HG02623 (cell line): ENCODE results near the gene GATAD2B.

Experiments used
- ATAC-seq: cut with Tn5 transposase; IDR thresholded peaks from one replicate; pipeline ENCODE4 v1.9.1; 2021; ENCODE audit warnings: moderate library complexity; ENCODE audit not compliant: unreplicated experiment

The GATAD2B gene

DNA sequence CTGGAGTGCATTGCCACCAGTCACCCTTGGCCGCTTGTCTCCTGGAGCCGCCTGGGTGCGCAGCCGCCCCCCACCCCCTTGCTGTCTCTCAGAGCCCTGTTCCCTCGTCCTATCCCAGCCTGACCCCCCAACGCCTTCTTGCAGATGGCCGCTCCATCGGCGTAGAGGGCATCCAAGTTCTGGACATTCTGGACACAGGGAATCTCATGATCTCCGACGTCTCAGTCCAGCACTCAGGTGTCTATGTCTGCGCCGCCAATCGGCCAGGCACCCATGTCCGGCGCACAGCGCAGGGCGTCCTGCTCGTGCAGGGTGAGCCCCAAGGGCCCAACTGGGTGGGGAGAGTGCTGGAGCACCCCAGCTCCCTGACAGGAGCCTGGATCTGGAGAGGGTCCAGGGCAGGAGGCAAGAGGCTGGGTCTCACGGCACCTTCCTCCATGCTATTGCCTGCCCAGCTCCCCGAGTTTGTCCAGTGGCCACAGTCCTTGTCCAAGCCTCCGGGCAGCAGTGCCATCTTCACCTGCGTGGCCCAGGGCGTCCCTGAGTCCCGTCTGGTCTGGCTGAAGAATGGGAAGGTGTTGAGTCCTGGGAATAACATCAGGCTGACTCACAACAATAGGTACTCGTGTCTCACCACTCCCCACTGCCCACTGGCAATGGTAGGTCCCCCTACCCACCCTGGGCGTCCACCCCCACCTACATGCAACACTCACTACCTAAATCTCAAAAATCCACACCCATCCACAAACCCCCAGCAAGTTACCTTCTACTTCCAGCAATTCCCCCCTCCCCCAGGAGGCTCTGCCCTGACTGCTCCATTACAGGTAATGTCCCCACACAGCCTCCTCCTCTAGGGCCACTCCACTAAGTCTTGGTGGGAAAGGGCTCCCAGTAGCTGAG, 123.0 kb downstream of the GATAD2B start:
- ATAC-seq = no peak

DNA sequence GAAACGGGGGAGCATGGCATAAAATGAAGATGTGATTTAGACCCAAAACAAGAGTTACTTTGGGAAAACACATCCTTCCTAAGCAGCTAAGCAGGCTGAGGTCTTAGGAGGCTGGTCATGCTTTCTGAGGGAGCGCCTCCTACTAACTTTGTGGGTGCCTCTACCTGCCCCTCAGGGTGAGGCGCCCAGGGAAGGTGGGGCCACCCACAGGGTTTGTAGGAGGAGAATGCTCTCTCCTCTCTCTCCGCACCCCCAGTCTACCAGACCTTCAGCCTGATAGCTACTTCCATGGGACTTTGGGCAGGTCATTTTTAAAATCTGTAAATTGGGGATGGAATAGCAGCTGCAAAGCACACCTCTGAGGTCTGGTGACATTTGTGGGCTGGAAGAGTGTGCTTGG, 123.8 kb downstream of the GATAD2B start:
- no peak for ATAC-seq

DNA sequence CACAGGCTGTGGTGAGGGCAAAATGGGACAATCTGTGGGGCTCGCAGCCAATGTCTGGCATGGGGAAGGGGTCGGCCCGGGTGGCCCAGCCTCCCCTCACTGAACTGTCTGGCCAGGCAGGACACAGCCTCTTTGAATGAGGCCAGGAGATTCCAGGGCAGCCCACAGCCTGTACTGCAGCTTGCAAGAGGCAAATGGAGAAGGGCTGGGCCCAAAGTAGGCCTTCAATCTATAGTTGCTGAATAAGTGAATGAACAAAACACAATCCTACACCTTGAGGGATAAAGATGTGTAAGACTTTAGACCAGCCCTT, 124.3 kb downstream of the GATAD2B start:
- no peak for ATAC-seq

DNA sequence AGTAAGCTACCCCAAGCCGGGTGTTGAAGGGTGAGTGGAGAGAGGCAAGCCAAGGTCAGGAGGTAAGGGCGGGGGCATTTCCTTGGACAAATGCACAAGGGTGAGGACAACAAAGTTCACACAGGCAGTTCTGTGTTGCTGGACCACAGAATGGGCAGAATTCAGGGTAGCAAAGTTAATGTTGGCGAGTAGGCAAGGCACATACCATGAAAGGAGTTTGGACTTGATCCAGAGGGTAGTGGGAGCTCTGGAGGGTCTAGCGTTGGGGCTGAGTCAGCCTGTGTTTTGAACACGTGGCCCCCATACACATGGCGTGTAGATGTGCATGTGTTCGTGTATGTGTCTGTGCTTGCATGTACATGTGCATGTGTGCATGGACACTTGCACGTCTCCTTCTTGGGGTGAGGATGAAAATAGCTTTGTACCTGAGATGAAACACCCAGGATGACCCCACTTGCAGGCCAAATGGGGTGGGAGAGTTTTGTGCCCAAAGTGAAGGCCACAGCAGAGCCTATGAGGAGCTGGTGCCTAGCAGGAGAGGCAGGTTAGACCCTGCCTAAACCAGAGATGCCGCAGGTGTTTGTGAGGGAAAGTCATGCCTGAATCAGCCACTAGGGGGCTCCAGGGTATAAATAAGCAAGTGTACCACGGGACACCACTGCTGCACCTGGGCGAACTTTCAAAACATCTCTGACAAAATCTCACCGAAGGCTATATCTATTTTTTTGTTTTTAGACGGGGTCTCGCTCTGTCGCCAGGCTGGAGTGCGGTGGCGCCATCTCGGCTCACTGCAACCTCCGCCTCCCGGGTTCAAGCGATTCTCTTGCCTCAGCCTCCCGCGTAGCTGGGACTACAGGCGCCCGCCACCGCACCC, 125.7 kb downstream of the GATAD2B start:
- ATAC-seq = no peak

DNA sequence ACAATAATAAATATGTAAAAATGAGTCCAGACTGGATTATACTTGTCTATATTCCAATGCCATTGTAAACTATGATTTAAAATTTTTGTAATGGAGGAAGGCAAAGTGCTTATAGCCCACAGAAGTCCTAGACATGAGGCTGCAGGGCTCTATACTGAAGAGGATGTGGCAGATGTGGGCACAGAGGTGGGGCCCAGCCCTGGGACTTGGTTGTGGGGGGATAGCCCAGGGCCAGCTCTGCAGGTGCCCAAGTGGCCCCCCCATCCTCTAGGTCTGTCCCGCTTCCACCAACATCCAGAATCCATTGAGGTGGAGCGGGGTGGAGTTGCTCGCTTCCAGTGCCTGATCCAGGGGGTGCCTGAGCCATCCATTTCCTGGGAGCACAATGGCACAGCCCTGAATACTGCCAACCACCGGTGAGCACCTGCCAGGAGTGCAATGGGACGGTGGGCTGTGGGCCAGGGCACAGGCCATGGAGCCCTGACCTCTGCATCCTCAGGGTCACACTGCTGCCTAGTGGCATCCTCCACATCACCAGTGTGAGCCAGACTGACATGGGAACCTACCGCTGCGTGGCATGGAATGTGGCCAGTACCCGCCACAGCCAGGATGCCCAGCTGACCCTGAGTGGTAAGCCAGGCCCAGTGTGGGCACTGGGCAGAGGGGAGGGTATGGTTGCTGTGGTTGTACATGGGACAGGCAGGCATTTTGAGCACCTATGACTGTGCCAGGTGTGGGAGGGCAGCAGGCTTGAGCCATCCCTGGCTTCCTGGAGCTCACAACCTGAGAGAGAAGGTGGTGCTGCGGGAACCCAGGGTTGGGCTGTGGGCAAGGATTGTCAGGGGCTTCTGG, 126.6 kb downstream of the GATAD2B start:
- no peak for ATAC-seq

DNA sequence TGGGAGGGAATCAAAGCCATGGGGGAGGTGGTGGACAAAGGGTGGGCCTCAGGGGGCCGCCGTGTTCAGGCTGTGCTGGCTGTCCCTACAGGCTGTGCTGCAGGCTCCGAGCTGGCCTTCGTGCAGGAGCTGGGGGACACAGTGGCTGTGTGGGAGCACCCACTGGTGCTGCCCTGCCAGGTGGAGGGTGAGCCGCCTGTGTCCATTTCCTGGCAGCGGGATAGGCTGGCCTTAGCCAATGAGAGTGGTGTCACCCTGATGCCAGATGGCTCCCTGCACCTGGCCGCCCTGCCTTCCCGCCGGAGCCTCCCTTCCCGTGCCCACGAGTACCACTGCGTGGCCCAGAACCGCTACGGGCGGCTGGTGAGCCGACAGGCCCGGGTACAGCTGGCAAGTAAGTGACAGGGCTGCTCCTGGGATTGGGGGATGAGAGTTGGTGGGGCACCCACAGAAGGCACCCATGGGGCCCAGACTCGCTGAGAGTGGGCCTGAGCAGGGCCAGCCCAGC, 127.4 kb downstream of the GATAD2B start:
- no peak for ATAC-seq

DNA sequence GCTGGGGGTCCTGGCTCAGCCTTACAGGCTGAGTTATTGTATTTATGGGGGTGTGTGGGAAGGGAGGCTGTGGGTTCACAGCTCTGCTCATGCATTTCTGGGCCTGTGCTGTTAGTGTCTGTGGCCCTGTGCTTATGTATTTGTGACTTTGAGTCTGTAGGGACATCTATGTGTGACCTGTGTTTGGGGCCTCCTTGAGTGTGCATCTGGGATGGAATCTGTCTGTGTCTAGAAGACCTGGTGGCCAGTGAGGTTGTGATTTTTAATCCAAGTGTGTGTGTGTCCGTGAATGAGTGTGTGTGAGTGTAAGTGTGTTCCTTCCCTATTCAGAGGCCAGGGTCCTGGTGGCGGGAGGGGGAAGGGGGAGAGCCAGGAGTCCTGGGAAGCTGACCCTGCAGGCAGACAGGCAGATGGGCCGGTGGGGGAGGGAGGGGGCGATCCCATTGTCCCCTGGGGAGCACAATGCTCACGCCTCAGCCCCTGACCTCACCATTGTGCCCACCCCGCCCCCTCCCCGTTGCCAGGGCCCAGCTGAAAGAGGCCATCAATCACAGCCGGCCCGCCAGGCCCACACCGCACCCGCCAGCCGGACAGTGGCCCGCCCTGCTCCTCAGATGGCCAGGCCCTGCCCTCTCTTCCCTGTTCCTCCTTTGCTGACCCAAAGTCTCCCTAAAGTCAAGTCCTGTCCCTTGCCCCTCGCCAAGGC, 128.0 kb downstream of the GATAD2B start:
- no peak for ATAC-seq

DNA sequence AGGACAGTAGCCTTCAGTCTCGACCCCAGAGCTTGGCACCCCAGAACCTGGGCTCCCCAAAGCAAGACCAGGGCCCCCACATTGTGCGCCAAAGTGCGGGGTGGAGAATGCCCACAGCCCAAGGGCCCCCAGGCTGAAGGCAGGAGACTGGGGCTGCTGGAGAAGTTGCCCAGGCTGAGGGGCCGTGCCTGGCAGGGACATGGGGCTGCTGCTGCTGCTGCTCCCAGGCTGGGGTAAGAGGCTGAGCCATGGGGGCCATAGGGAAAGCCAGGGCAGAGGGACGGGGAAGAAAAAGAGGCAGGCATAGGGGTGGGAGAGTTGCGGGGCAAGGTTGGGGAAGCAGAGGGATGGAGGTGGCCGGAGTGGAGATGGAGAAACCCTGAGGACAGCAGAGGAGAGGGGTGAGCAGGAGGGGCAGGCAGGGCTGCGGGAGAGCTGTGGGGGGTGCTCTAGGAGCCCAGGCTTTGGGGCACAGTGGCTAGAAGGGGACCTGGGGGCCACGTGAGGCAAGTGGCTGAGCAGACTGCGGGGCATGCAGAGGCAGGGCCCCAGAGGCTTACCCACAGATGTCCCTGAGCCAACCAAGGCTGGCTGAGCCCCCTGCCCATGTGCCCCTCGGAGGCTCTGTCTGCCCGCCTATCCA, 128.7 kb downstream of the GATAD2B start:
- no peak for ATAC-seq

DNA sequence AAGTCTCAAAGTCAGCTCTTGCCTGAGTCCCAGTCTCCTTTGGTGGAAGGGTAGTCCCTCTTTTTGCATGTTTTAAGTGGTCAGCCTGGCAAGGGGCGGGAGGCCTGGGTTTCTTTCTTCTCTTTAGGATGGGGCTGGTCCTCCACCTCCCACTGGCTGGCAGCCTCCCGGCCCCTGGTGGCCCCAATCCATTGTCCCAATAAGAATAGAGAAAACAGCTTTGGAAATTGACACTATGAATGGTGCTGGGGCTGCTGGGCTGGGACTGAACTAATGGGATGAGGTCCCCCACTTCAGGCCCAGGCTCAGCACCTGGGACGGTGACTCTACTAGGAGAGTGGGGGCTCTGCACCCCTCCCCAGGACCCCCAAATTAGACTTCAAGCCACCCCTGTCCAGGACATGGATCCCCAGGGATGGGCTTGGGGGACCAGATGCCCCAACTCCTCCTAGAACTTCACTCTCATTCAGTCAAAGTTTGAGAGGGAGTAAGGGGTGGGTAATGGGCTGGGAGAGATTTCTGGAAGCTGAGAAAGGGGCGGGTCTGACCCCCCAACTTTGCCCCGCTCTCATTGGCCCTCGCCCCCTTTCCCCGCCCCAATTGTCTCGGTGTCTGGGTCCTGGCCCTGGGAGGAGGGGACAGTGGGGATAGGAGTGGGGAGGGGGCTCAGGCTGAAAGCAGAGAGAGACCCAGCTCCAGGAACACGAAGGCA, 129.4 kb downstream of the GATAD2B start:
- ATAC-seq = no peak

DNA sequence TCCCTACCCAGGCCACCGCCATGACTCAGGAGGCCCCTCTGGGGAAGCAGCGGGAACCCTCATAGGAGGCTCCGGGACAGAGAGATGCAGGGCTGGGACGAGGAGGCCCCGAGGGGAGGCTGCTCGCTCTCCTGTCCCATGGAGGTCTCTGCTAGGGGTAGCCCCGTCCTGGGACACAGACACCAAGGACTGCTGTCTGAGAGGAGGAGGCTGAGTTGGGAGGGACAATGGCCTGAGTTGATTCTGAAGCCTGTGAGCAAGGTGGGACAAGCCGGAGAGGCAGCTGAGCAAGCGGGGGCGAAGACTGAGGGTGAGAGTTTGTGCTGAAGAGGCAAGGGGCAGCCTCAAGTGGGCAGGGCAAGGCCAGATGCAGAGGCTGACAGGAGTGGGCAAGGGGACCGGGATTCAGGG, 130.1 kb downstream of the GATAD2B start:
- no peak for ATAC-seq

DNA sequence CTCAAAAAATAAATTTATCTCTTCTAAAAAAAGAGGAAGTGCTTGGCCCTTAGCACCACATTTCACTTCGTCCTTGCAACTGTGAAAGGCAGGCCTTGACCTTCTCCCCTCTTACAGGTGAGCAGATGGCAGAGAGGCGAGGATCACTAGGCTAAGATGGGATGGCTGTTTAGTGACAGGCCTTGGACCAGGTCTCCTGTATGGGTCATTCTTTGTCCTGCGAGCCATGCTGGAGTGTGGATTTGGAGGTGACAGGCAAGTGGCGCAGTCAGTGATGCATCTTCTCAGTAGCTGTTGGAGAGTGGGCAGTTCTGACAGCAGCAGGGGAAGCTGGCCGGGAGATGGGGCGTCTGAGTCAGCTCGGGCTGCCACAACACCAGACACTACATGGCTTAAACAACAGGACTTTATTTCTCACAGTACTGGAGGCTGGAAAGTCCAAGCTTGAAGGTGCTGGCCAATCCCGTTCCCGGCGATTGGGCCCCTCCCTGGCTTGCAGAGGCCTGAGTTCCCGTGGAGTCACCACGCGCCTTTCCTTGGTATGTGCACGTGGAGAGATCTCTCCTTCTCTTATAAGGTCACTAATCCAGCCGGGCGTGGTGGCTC, 131.0 kb downstream of the GATAD2B start:
- ATAC-seq = no peak

DNA sequence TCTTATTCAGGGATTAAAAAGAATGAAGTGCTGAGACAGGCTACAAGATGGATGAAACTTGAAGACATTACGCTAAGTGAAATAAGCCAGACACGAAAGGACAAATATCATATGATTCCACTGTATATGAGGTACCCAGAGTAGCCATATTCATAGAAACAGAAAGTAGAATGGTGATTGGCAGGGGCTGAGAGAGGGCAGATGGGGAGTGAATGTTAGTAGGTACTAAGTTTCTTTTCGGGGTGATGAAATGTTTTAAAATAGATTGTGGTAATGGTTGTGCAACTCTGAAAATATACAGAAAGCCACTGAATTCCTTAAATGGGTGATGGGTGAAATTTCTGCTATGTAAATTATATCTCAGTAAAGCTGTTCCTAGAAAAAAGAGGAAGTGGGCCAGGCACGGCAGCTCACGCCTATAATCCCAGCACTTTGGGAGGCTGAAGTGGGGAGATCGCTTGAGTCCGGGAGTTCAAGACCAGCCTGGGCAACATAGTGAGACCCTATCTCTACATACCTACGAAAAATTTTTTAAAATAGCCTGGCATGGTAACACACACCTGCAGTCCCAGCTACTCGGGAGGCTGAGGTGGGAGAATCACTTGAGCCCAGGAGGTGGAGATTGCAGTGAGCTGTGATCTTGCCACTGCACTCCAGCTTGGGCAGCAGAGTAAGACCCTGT, 131.7 kb downstream of the GATAD2B start:
- peak; percentile 92 for ATAC-seq

DNA sequence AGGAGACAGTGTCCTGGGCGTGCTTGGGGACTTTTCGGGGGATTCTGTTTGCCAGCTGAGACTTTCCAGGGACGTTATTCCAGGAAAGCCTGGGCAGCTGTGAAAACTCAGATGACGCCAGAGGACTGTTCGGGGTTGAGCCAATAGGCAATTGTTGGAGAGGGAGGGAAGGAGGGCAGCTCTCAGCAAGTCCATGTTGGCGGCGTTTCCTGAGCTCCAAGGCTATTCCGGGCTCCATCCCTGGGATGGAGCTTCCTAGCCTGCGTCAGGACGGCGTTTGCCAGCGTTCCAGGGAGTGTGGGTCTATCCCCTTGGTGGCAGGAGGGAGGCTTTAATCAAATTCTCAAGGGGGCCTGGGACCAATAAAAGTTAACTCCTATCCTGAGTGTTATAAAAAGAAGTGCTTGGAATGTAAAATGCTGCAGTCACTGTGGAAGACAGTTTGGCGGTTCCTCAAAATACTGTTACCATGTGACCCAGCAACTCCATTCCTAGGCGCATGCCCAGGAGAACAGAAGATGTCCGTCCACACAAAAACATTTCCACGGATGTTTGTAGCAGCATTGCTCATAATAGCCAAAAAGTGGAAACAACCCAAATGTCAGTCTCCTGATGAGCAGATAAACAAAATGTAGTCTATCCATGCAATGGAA, 132.3 kb downstream of the GATAD2B start:
- peak; percentile 4 for ATAC-seq

DNA sequence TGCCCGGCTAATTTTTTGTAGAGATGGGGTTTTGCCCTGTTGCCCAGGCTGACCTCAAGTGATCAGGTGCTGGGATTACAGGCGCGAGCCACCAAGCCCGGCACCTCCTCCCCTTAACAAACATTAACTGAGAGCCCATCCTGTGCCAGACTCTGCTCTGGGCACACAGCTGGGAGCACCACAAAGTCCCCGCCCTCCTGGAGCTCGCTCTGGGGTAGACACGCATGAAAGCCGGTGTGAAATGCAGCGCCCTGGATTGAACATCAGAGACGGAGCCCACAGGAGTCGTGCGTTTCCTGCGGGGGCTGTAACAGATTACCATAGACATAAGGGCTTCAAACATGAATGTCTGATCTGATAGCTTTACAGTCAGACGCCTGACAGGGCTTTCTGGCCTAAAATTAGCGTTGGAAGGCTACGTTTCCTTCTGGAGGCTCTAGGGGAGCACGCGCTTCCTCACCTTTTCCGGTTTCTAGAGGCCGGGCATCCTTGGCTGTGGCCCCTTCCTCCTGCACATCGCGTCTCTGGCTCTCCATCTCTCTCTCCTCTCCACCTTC, 133.2 kb downstream of the GATAD2B start:
- ATAC-seq = no peak

DNA sequence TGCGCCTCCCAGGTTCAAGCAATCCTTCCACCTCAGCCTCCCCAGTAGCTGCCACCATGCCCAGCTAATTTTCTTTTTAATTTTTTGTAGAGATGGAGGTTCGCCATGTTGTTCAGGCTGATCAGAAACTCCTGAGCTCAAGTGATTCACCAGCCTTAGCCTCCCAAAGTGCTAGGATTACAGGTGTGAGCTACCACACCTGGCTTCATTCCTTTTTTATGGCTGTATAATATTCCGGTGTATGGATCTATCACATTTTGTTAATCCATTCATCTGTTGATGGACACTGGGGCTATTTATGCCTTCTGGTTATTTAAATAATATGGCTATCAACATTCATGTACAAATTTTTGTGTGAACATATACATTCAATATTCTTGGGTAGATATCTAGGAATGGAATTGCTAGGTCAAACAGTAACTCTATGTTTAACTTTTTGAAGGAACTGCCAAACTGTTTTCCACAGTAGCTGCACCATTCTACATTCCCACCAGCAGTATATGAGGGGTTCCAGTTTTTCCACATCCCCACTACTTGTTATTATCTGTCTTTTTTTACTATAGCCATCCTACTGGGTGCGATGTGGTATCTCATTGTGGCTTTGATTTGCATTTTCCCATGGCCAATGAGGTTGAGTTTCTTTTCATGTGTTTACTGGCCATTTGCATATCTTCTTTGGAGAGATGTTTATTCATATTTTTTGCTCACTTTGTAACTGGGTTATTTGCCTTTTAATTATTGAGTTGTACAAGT, 136.6 kb downstream of the GATAD2B start:
- ATAC-seq = no peak
